ENCODE data around the gene RUNX1. TPM values are rescaled to one million over a fixed set of nuclear protein-coding genes. Genes with fewer than 3 reads are reported as not detected.

The RUNX1 gene
- total RNA-seq, 1 donor from 2014 or later, result 0.47 TPM

- no peak for DNase-seq
- peaks cover 7% of the 10 kb centered on the region for H3K27me3 Mint-ChIP-seq (ENCODE audit: unreplicated experiment)
These were observed 88.4 kb downstream of the RUNX1 start for GRCh38 chr21:34960687-34961086.

DNA sequence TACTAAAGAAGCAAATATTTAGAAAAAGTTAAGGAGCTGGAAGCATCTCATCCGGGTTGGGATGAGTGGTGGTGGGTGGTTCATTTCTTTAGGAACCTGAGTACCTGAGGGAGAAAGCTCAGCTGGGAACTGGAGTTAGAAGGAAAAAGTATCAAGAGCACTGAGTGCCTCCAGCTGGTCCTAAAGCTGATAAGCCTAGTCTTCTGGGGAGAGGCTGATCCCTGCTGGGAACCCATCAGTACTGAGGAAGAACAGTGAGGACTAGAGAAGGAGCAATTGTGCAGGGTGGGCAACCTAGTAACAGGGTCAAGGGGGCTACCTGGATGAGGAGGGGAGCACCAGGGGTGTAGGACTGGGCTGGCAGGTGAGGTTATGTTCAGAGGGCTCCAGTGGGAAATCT lies 89.5 kb downstream of the RUNX1 start:
- TF ChIP-seq, protein P1, sequence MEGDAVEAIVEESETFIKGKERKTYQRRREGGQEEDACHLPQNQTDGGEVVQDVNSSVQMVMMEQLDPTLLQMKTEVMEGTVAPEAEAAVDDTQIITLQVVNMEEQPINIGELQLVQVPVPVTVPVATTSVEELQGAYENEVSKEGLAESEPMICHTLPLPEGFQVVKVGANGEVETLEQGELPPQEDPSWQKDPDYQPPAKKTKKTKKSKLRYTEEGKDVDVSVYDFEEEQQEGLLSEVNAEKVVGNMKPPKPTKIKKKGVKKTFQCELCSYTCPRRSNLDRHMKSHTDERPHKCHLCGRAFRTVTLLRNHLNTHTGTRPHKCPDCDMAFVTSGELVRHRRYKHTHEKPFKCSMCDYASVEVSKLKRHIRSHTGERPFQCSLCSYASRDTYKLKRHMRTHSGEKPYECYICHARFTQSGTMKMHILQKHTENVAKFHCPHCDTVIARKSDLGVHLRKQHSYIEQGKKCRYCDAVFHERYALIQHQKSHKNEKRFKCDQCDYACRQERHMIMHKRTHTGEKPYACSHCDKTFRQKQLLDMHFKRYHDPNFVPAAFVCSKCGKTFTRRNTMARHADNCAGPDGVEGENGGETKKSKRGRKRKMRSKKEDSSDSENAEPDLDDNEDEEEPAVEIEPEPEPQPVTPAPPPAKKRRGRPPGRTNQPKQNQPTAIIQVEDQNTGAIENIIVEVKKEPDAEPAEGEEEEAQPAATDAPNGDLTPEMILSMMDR (IDR thresholded peaks at IDR 0.05; ENCODE audit: partially characterized antibody, unreplicated experiment), result no peak
- Mint-ChIP-seq H3K4me3 (ENCODE audit: unreplicated experiment) (no peak overlapping the region), H3K9me3 (ENCODE audit: unreplicated experiment) (peaks cover 3% of the 10 kb centered on the region), H3K27me3 (ENCODE audit: unreplicated experiment) (peaks cover 8% of the 10 kb centered on the region), H3K36me3 (ENCODE audit: unreplicated experiment) (peaks cover 8% of the 10 kb centered on the region), H3K4me1 (ENCODE audit: low read depth, unreplicated experiment) (no peaks in the 10 kb centered on the region), H3K27ac (ENCODE audit: unreplicated experiment) (no peak overlapping the region)
- no peak for DNase-seq

More at GRCh38 chr21:34960687-34961086, 88.4 kb downstream of the RUNX1 start:
- Mint-ChIP-seq H3K27ac (ENCODE audit: unreplicated experiment) (no peak overlapping the region), H3K4me1 (ENCODE audit: low read depth, unreplicated experiment) (no peaks in the 10 kb centered on the region), H3K4me3 (ENCODE audit: unreplicated experiment) (no peak overlapping the region), H3K9me3 (ENCODE audit: unreplicated experiment) (peaks cover 3% of the 10 kb centered on the region), H3K36me3 (ENCODE audit: unreplicated experiment) (peaks cover 8% of the 10 kb centered on the region)
- TF ChIP-seq, protein P1 (IDR thresholded peaks at IDR 0.05; ENCODE audit: partially characterized antibody, unreplicated experiment), result no peak

- no peak for DNase-seq
- no peak overlapping the region for H3K27ac Mint-ChIP-seq (ENCODE audit: unreplicated experiment)
- peaks cover 9% of the 10 kb centered on the region for H3K27me3 Mint-ChIP-seq (ENCODE audit: unreplicated experiment)
- no peaks in the 10 kb centered on the region for H3K4me1 Mint-ChIP-seq (ENCODE audit: low read depth, unreplicated experiment)
- no peaks in the 10 kb centered on the region for H3K9me3 Mint-ChIP-seq (ENCODE audit: unreplicated experiment)
- peaks cover 8% of the 10 kb centered on the region for H3K36me3 Mint-ChIP-seq (ENCODE audit: unreplicated experiment)
- no peak overlapping the region for H3K4me3 Mint-ChIP-seq (ENCODE audit: unreplicated experiment)
- TF ChIP-seq, protein P1 (IDR thresholded peaks at IDR 0.05; ENCODE audit: partially characterized antibody, unreplicated experiment), result no peak
These were observed 91.1 kb downstream of the RUNX1 start for GRCh38 chr21:34958040-34958439.

- Mint-ChIP-seq H3K9me3 (ENCODE audit: unreplicated experiment) (no peaks in the 10 kb centered on the region), H3K27me3 (ENCODE audit: unreplicated experiment) (peaks cover 9% of the 10 kb centered on the region), H3K4me3 (ENCODE audit: unreplicated experiment) (no peak overlapping the region), H3K36me3 (ENCODE audit: unreplicated experiment) (peaks cover 8% of the 10 kb centered on the region), H3K4me1 (ENCODE audit: low read depth, unreplicated experiment) (no peaks in the 10 kb centered on the region), H3K27ac (ENCODE audit: unreplicated experiment) (no peak overlapping the region)
- DNase-seq, result no peak
- TF ChIP-seq, protein P1 (IDR thresholded peaks at IDR 0.05; ENCODE audit: partially characterized antibody, unreplicated experiment), result no peak
These were observed 92.4 kb downstream of the RUNX1 start for GRCh38 chr21:34956416-34957316.

DNA sequence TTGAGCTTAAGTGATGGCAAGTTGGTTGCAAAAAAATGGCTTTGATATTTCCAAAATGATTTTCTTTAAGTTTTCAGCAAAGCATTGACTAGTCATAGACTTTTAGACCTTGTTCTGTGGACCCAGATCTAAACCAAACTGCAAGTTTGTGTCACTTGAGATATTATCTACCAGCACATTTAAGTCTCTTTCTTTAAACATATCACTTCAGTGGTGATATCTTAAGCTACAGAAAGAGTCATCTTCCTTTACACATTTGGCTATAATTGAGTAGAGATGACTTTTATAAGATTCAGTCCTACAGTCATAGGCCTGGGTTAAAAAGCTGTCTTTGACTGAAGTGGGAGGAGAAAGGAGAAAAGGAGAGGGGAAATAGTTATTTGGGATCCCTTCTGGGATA lies 95.2 kb downstream of the RUNX1 start:
- Mint-ChIP-seq H3K4me1 (ENCODE audit: low read depth, unreplicated experiment) (no peaks in the 10 kb centered on the region), H3K36me3 (ENCODE audit: unreplicated experiment) (no peaks in the 10 kb centered on the region), H3K4me3 (ENCODE audit: unreplicated experiment) (no peak overlapping the region), H3K27me3 (ENCODE audit: unreplicated experiment) (peaks cover 4% of the 10 kb centered on the region), H3K27ac (ENCODE audit: unreplicated experiment) (no peak overlapping the region), H3K9me3 (ENCODE audit: unreplicated experiment) (no peaks in the 10 kb centered on the region)
- TF ChIP-seq, protein P1 (IDR thresholded peaks at IDR 0.05; ENCODE audit: partially characterized antibody, unreplicated experiment), result no peak
- no peak for DNase-seq

Data from glutamatergic neuron (in vitro differentiated cells).